ENCODE data around the gene AIG1. TPM values are rescaled to one million over a fixed set of nuclear protein-coding genes. Genes with fewer than 3 reads are reported as not detected.

The AIG1 gene
- total RNA-seq, 2 experiments from 2014 or later: 0.40 to 0.85 TPM

DNA sequence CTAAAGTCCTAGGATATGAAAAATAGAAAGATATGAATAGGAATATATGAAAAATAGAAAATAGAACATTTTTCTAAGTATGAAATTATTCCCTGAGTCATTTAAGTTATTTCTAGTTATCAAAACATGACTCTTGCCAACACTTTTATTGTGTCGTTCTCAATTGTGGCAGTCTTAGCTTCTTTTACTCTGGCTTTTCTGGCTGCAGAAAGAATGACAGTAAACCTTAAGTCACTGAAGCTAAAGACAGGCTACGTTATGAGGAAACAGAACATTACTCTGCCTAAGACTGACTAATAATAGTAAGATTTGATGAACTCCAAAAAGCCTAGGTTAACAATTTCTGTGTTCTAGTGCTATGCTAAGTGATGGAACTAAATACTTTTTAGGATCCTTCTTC is 74.6 kb downstream of the AIG1 start:
- H4K20me1 ChIP-seq (ENCODE audit: insufficient read depth, low read length): no peaks in the 10 kb centered on the region
- H3K4me3 ChIP-seq (ENCODE audit: low read depth, low read length, poor library complexity, severe bottlenecking): no peak overlapping the region
- no peaks in the 10 kb centered on the region for H3K9me2 ChIP-seq (ENCODE audit: insufficient read depth, low read length)
- ChIA-PET POLR2A (interaction anchor here (1.2 kb wide), 1 partner anchor 31 kb away, joined by 3 read pairs; no protein-coding TSS in a partner anchor), CTCF (ENCODE audit: unreplicated experiment) (no interaction called here)
- H3K9me3 ChIP-seq (ENCODE audit: low read length): no peaks in the 10 kb centered on the region
- no peaks in the 10 kb centered on the region for H3K79me2 ChIP-seq (ENCODE audit: insufficient read depth, low read depth, low read length)
- H3K36me3 ChIP-seq (ENCODE audit: insufficient read depth, low read length): no peaks in the 10 kb centered on the region
- no peak overlapping the region for H3K4me2 ChIP-seq (ENCODE audit: low read length)
- BruUV-seq (replicated peaks): no TSS peak
- no peak for DNase-seq (ENCODE audit: low spot score)
- TF ChIP-seq, protein P1, sequence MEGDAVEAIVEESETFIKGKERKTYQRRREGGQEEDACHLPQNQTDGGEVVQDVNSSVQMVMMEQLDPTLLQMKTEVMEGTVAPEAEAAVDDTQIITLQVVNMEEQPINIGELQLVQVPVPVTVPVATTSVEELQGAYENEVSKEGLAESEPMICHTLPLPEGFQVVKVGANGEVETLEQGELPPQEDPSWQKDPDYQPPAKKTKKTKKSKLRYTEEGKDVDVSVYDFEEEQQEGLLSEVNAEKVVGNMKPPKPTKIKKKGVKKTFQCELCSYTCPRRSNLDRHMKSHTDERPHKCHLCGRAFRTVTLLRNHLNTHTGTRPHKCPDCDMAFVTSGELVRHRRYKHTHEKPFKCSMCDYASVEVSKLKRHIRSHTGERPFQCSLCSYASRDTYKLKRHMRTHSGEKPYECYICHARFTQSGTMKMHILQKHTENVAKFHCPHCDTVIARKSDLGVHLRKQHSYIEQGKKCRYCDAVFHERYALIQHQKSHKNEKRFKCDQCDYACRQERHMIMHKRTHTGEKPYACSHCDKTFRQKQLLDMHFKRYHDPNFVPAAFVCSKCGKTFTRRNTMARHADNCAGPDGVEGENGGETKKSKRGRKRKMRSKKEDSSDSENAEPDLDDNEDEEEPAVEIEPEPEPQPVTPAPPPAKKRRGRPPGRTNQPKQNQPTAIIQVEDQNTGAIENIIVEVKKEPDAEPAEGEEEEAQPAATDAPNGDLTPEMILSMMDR (conservative IDR thresholded peaks at IDR 0.05; ENCODE audit: low read length): no peak
- no peak for TF ChIP-seq EZH2phosphoT487 (IDR thresholded peaks at IDR 0.05; ENCODE audit: borderline replicate concordance, low read depth, low read length)
- no peak overlapping the region for H2AFZ ChIP-seq (ENCODE audit: low read length)
- H3K27ac ChIP-seq (ENCODE audit: low read depth, low read length, poor library complexity, severe bottlenecking): no peak overlapping the region
- no peaks in the 10 kb centered on the region for H3K4me1 ChIP-seq (ENCODE audit: insufficient read depth, low read length, poor library complexity, severe bottlenecking)
- intact Hi-C loops (cut with micrococcal nuclease; ENCODE audit: unreplicated experiment): no loop called here

DNA sequence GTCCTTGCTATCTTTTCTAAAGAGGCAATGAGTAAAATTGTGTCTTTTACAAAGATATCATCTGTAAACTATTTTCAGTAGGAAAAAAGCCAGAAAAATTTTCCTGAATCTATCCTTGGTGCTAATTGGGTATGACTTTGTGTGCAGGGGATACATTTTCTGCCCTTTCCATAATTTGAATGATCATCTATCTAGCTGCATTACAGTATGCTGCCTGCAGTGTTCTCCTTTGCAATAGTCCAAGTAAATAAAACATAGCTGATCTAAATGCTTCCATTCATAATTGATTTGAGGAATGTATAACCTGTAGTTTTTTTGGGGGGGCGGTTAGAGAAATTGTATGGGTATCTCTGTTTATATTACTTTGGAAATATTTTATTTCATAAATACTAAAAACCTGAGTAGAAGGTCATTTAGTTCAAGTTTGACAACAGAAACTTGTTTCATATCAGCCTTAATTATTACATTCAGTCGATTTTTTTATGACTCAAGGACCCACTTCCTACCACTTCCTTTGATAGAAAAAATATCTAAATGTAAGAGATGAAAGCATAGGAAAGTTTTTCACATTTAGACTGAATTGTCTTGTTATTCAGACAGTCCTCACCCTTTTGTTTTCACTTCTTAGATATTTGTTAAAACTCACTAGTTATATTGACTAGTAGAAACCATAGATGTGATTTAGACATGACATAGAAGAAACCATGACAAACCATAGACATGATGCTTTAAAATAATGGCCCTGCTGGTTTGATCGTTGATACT is 75.3 kb downstream of the AIG1 start:
- no TSS peak for BruUV-seq (replicated peaks)
- ChIA-PET CTCF (ENCODE audit: unreplicated experiment) (no interaction called here), POLR2A (interaction anchor here (1.2 kb wide), 1 partner anchor 31 kb away, joined by 3 read pairs; no protein-coding TSS in a partner anchor)
- no peak overlapping the region for H3K4me3 ChIP-seq (ENCODE audit: low read depth, low read length, poor library complexity, severe bottlenecking)
- no peak for DNase-seq (ENCODE audit: low spot score)
- no peak overlapping the region for H2AFZ ChIP-seq (ENCODE audit: low read length)
- H3K79me2 ChIP-seq (ENCODE audit: insufficient read depth, low read depth, low read length): no peaks in the 10 kb centered on the region
- H3K27ac ChIP-seq (ENCODE audit: low read depth, low read length, poor library complexity, severe bottlenecking): no peak overlapping the region
- intact Hi-C loops (cut with micrococcal nuclease; ENCODE audit: unreplicated experiment): no loop called here
- H4K20me1 ChIP-seq (ENCODE audit: insufficient read depth, low read length): no peaks in the 10 kb centered on the region
- no peaks in the 10 kb centered on the region for H3K9me3 ChIP-seq (ENCODE audit: low read length)
- H3K36me3 ChIP-seq (ENCODE audit: insufficient read depth, low read length): no peaks in the 10 kb centered on the region
- H3K4me1 ChIP-seq (ENCODE audit: insufficient read depth, low read length, poor library complexity, severe bottlenecking): no peaks in the 10 kb centered on the region
- no peaks in the 10 kb centered on the region for H3K9me2 ChIP-seq (ENCODE audit: insufficient read depth, low read length)
- TF ChIP-seq, protein P1 (conservative IDR thresholded peaks at IDR 0.05; ENCODE audit: low read length): no peak
- TF ChIP-seq EZH2phosphoT487 (IDR thresholded peaks at IDR 0.05; ENCODE audit: borderline replicate concordance, low read depth, low read length): no peak
- H3K4me2 ChIP-seq (ENCODE audit: low read length): no peak overlapping the region

DNA sequence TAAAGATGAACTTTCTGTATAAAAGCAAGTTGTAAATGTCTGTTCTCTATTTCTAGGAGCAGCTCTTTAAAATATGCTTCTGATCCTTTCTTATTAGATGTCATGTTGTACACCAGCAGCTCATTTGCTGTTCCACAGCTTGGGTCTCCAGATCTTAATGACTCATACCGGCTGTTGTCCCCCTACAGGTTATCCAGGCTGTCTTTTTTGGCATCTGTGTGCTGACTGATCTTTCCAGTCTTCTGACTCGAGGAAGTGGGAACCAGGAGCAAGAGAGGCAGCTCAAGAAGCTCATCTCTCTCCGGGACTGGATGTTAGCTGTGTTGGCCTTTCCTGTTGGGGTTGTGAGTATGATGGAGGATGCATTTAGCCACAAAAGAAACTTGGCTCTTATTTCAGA is 76.0 kb downstream of the AIG1 start:
- Histone ChIP-seq H4K20me1 (ENCODE audit: insufficient read depth, low read length) (no peaks in the 10 kb centered on the region), H3K9me2 (ENCODE audit: insufficient read depth, low read length) (no peaks in the 10 kb centered on the region), H3K4me2 (ENCODE audit: low read length) (no peak overlapping the region), H3K9me3 (ENCODE audit: low read length) (no peaks in the 10 kb centered on the region), H2AFZ (ENCODE audit: low read length) (no peak overlapping the region), H3K4me3 (ENCODE audit: low read depth, low read length, poor library complexity, severe bottlenecking) (no peak overlapping the region), H3K79me2 (ENCODE audit: insufficient read depth, low read depth, low read length) (no peaks in the 10 kb centered on the region), H3K4me1 (ENCODE audit: insufficient read depth, low read length, poor library complexity, severe bottlenecking) (no peaks in the 10 kb centered on the region), H3K27ac (ENCODE audit: low read depth, low read length, poor library complexity, severe bottlenecking) (no peak overlapping the region), H3K36me3 (ENCODE audit: insufficient read depth, low read length) (no peaks in the 10 kb centered on the region)
- DNase-seq (ENCODE audit: low spot score): no peak
- BruUV-seq (replicated peaks): no TSS peak
- intact Hi-C loops (cut with micrococcal nuclease; ENCODE audit: unreplicated experiment): no loop called here
- TF ChIP-seq EZH2phosphoT487 (IDR thresholded peaks at IDR 0.05; ENCODE audit: borderline replicate concordance, low read depth, low read length): no peak
- TF ChIP-seq, protein P1 (conservative IDR thresholded peaks at IDR 0.05; ENCODE audit: low read length): no peak
- POLR2A ChIA-PET: no interaction called here
- CTCF ChIA-PET (ENCODE audit: unreplicated experiment): no interaction called here
